Suprapubic skin (tissue), 4 donors: ENCODE results near the gene LENG8. TPM values are rescaled to one million over a fixed set of nuclear protein-coding genes. Genes with fewer than 3 reads are reported as not detected.

Experiments
- DNase-seq, 2 donors: peaks; one replicate each; pipeline ENCODE4 v3.0.0-alpha.2; 2019; ENCODE audit warnings: low spot score in 2 of 2
- H3K27ac ChIP-seq: fragments of 200-600 bp; sonication (generic); one replicate; pipeline ENCODE4 v1.5.1; 2019
- H3K27me3 ChIP-seq: fragments of 200-600 bp; sonication (generic); one replicate; pipeline ENCODE4 v1.5.1; 2019
- H3K36me3 ChIP-seq: fragments of 200-600 bp; sonication (generic); one replicate; pipeline ENCODE4 v1.5.1; 2019
- H3K4me1 ChIP-seq: fragments of 200-600 bp; sonication (generic); one replicate; pipeline ENCODE4 v1.5.1; 2019
- H3K4me3 ChIP-seq: fragments of 200-600 bp; sonication (generic); one replicate; pipeline ENCODE4 v1.5.1; 2019; ENCODE audit warnings: mild to moderate bottlenecking
- H3K9me3 ChIP-seq: fragments of 200-600 bp; sonication (generic); one replicate; pipeline ENCODE4 v1.5.1; 2019
- CTCF ChIP-seq, 2 donors: fragments of 200-600 bp in 1 of 2; fragments of 450-650 bp in 1 of 2; sonication (generic) in 1 of 2; IDR thresholded peaks; one replicate each; pipeline ENCODE4 v1.5.1; 2016 to 2019; ENCODE audit warnings: antibody characterized with exemption in 2 of 2, mild to moderate bottlenecking in 1 of 2, moderate library complexity in 1 of 2
- EP300 ChIP-seq: sonication (generic); formaldehyde crosslinking; IDR thresholded peaks from one replicate; pipeline ENCODE4 v1.6.1; 2017; ENCODE audit warnings: antibody characterized with exemption
- POLR2A ChIP-seq, 2 donors: fragments of 450-650 bp; IDR thresholded peaks; one replicate each; pipeline ENCODE4 v1.6.1; 2017; ENCODE audit warnings: antibody characterized with exemption in 2 of 2, mild to moderate bottlenecking in 2 of 2, moderate library complexity in 2 of 2
- POLR2AphosphoS5 ChIP-seq, 3 donors: sonication (generic); formaldehyde crosslinking; IDR thresholded peaks; one replicate each; pipeline ENCODE4 v1.6.1; 2017; ENCODE audit warnings: antibody characterized with exemption in 3 of 3
- WGBS: methylation state at CpG from one replicate; pipeline ENCODE4 v1.1.5; 2018; 5-methylcytosine and 5-hydroxymethylcytosine counted together
- total RNA-seq, 4 donors: library from RNA; depleted of rRNA; stranded (reverse); fragments of >200 nt; gene quantifications; one replicate each; pipeline ENCODE4 v1.1.0, GENCODE V29; 2016

Gene LENG8
- total RNA-seq, 4 donors from 2014 or later: 80.4 to 410 (median 124) TPM

- Histone ChIP-seq H3K4me3 (no peak overlapping the region), H3K36me3 (no peaks in the 10 kb centered on the region), H3K9me3 (no peaks in the 10 kb centered on the region), H3K27ac (no peak overlapping the region), H3K4me1 (peaks cover 16% of the 10 kb centered on the region), H3K27me3 (peaks cover 78% of the 10 kb centered on the region)
- TF ChIP-seq EP300 (no peak), POLR2AphosphoS5 (IDR thresholded peaks at IDR 0.05) (no peak), POLR2A (IDR thresholded peaks at IDR 0.05) (no peak), CTCF (IDR thresholded peaks at IDR 0.05) (no peak)
- 92% methylated on average over 34 of the region's 36 CpGs for WGBS
- no peak for DNase-seq
Measured at GRCh38 chr19:54424660-54425381, 24.2 kb upstream of the LENG8 start.

GRCh38 chr19:54425382-54425723 is 23.6 kb upstream of the LENG8 start:
- WGBS: 60% methylated on average over 5 of the region's 5 CpGs

GRCh38 chr19:54426291-54426931 is 22.6 kb upstream of the LENG8 start:
- H3K4me1 ChIP-seq: peaks cover 18% of the 10 kb centered on the region
- no peaks in the 10 kb centered on the region for H3K36me3 ChIP-seq
- DNase-seq: no peak
- TF ChIP-seq POLR2AphosphoS5 (IDR thresholded peaks at IDR 0.05) (no peak), EP300 (no peak), CTCF (IDR thresholded peaks at IDR 0.05) (no peak), POLR2A (IDR thresholded peaks at IDR 0.05) (no peak)
- H3K27me3 ChIP-seq: peaks cover 74% of the 10 kb centered on the region
- WGBS: 64% methylated on average over 13 of the region's 17 CpGs
- no peaks in the 10 kb centered on the region for H3K9me3 ChIP-seq
- H3K27ac ChIP-seq: no peak overlapping the region
- no peak overlapping the region for H3K4me3 ChIP-seq

More at GRCh38 chr19:54425382-54425723, 23.6 kb upstream of the LENG8 start:
- Histone ChIP-seq H3K9me3 (no peaks in the 10 kb centered on the region), H3K27me3 (peaks cover 78% of the 10 kb centered on the region), H3K36me3 (no peaks in the 10 kb centered on the region), H3K4me1 (peaks cover 18% of the 10 kb centered on the region), H3K27ac (no peak overlapping the region), H3K4me3 (no peak overlapping the region)
- DNase-seq: no peak
- TF ChIP-seq EP300 (no peak), POLR2AphosphoS5 (IDR thresholded peaks at IDR 0.05) (no peak), CTCF (IDR thresholded peaks at IDR 0.05) (no peak), POLR2A (IDR thresholded peaks at IDR 0.05) (no peak)

GRCh38 chr19:54427586-54427985 is 21.4 kb upstream of the LENG8 start:
- no peak for TF ChIP-seq POLR2A (IDR thresholded peaks at IDR 0.05)
- no peak for TF ChIP-seq EP300
- TF ChIP-seq POLR2AphosphoS5 (IDR thresholded peaks at IDR 0.05): no peak
- TF ChIP-seq CTCF (IDR thresholded peaks at IDR 0.05): no peak
- Histone ChIP-seq H3K27me3 (peaks cover 62% of the 10 kb centered on the region), H3K4me3 (no peak overlapping the region), H3K9me3 (no peaks in the 10 kb centered on the region), H3K4me1 (peaks cover 20% of the 10 kb centered on the region), H3K36me3 (no peaks in the 10 kb centered on the region), H3K27ac (no peak overlapping the region)
- no peak for DNase-seq
- 81% methylated on average over 11 of the region's 11 CpGs for WGBS

GRCh38 chr19:54428323-54429175 is 20.4 kb upstream of the LENG8 start:
- Histone ChIP-seq H3K4me1 (peaks cover 20% of the 10 kb centered on the region), H3K9me3 (no peaks in the 10 kb centered on the region), H3K27me3 (peaks cover 58% of the 10 kb centered on the region), H3K4me3 (no peak overlapping the region), H3K36me3 (no peaks in the 10 kb centered on the region), H3K27ac (no peak overlapping the region)
- DNase-seq: no peak
- no peak for TF ChIP-seq CTCF (IDR thresholded peaks at IDR 0.05)
- TF ChIP-seq EP300: no peak
- no peak for TF ChIP-seq POLR2A (IDR thresholded peaks at IDR 0.05)
- no peak for TF ChIP-seq POLR2AphosphoS5 (IDR thresholded peaks at IDR 0.05)
- WGBS: 76% methylated on average over 6 of the region's 11 CpGs
